ENCODE measurements around the gene CSMD2. TPM values are rescaled to one million over a fixed set of nuclear protein-coding genes. Genes with fewer than 3 reads are reported as not detected.

Gene CSMD2
- total RNA-seq, 1 donor from 2014 or later, result 0.27 TPM

DNA sequence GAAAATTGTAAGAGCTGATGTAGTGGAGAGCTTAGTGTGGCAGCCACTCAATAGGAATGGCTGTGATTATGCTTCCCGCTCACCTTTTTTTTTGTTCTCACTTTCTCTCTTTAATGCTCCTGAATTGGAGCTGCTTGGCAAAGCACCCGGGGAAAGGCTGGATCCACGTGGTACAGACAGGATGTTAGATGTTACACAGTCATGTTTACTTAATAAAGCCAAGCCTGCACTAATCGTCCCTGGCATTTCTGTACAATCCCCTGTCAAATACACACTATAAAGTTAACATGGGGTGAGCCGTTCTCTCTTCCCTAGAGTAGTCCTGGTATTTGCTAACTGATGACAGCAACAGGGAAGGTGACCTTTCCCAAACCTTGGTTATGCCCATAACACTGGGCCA is 504.8 kb downstream of the CSMD2 start:
- Mint-ChIP-seq H3K4me3 (ENCODE audit: unreplicated experiment) (no peak overlapping the region), H3K36me3 (ENCODE audit: unreplicated experiment) (no peaks in the 10 kb centered on the region), H3K9me3 (ENCODE audit: unreplicated experiment) (no peaks in the 10 kb centered on the region), H3K4me1 (ENCODE audit: low read depth, unreplicated experiment) (peaks cover 13% of the 10 kb centered on the region), H3K27ac (ENCODE audit: unreplicated experiment) (no peak overlapping the region), H3K27me3 (ENCODE audit: unreplicated experiment) (peaks cover 3% of the 10 kb centered on the region)
- TF ChIP-seq CTCF (IDR thresholded peaks at IDR 0.05; ENCODE audit: partially characterized antibody, unreplicated experiment), result no peak
- no peak for DNase-seq

DNA sequence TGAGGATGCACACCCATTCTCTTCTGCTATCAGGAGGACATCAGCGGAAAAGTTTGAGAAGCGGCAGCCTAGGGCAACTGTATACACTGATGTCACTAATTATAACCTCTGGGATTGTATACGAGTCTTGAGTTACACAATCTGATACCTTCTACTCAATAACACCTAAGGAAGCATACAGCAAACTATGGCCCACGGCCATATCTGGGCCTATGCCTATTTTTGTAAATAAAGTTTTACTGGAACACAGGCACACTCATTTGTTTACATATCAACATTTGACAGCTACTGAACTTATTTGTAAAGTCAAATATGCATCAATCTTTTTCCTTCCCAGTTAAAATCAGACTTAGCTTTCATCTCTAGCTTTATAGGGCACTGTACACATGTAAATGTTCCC is 505.4 kb downstream of the CSMD2 start:
- Mint-ChIP-seq H3K4me1 (ENCODE audit: low read depth, unreplicated experiment) (peaks cover 13% of the 10 kb centered on the region), H3K36me3 (ENCODE audit: unreplicated experiment) (no peaks in the 10 kb centered on the region), H3K9me3 (ENCODE audit: unreplicated experiment) (no peaks in the 10 kb centered on the region), H3K27ac (ENCODE audit: unreplicated experiment) (no peak overlapping the region), H3K4me3 (ENCODE audit: unreplicated experiment) (no peak overlapping the region), H3K27me3 (ENCODE audit: unreplicated experiment) (peaks cover 3% of the 10 kb centered on the region)
- TF ChIP-seq CTCF (IDR thresholded peaks at IDR 0.05; ENCODE audit: partially characterized antibody, unreplicated experiment), result no peak
- DNase-seq, result no peak

DNA sequence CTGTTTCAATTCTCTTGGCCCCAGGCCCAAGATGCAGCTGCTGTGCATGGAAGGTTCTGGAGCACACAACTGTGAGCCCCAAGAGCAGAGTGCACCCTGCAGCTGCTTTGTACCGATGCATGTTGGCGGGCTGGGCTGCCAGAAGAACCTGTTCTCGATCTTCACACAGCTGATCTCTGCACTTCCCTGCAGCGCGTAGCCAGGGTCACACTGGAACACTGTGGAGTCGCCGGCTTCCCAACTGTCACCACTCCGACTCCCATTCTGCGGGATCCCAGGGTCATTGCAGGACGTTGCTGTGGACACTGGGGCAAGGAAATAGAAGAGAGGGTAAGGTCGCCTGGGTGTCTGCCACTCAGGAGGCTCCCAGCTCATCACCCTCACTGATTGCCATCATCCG is 507.2 kb downstream of the CSMD2 start:
- Mint-ChIP-seq H3K27ac (ENCODE audit: unreplicated experiment) (no peak overlapping the region), H3K36me3 (ENCODE audit: unreplicated experiment) (no peaks in the 10 kb centered on the region), H3K9me3 (ENCODE audit: unreplicated experiment) (no peaks in the 10 kb centered on the region), H3K4me1 (ENCODE audit: low read depth, unreplicated experiment) (peaks cover 13% of the 10 kb centered on the region), H3K27me3 (ENCODE audit: unreplicated experiment) (peaks cover 3% of the 10 kb centered on the region), H3K4me3 (ENCODE audit: unreplicated experiment) (no peak overlapping the region)
- no peak for TF ChIP-seq CTCF (IDR thresholded peaks at IDR 0.05; ENCODE audit: partially characterized antibody, unreplicated experiment)
- no peak for DNase-seq

- DNase-seq, result no peak
- H3K27ac Mint-ChIP-seq (ENCODE audit: unreplicated experiment), result no peak overlapping the region
- H3K4me3 Mint-ChIP-seq (ENCODE audit: unreplicated experiment), result no peak overlapping the region
- peaks cover 6% of the 10 kb centered on the region for H3K4me1 Mint-ChIP-seq (ENCODE audit: low read depth, unreplicated experiment)
- H3K36me3 Mint-ChIP-seq (ENCODE audit: unreplicated experiment), result no peaks in the 10 kb centered on the region
- H3K9me3 Mint-ChIP-seq (ENCODE audit: unreplicated experiment), result no peaks in the 10 kb centered on the region
- H3K27me3 Mint-ChIP-seq (ENCODE audit: unreplicated experiment), result peaks cover 3% of the 10 kb centered on the region
- TF ChIP-seq CTCF (IDR thresholded peaks at IDR 0.05; ENCODE audit: partially characterized antibody, unreplicated experiment), result no peak
Observed at GRCh38 chr1:33656467-33657005, 508.5 kb downstream of the CSMD2 start.

- Mint-ChIP-seq H3K27ac (ENCODE audit: unreplicated experiment) (no peak overlapping the region), H3K4me3 (ENCODE audit: unreplicated experiment) (no peak overlapping the region), H3K36me3 (ENCODE audit: unreplicated experiment) (no peaks in the 10 kb centered on the region), H3K27me3 (ENCODE audit: unreplicated experiment) (peaks cover 3% of the 10 kb centered on the region), H3K9me3 (ENCODE audit: unreplicated experiment) (no peaks in the 10 kb centered on the region), H3K4me1 (ENCODE audit: low read depth, unreplicated experiment) (no peaks in the 10 kb centered on the region)
- no peak for DNase-seq
- no peak for TF ChIP-seq CTCF (IDR thresholded peaks at IDR 0.05; ENCODE audit: partially characterized antibody, unreplicated experiment)
Observed at GRCh38 chr1:33655496-33655895, 509.5 kb downstream of the CSMD2 start.

Measured in glutamatergic neuron (in vitro differentiated cells).